Right renal pelvis (tissue), 4 donors: ENCODE measurements around the gene ELAVL3. TPM values are rescaled to one million over a fixed set of nuclear protein-coding genes. Genes with fewer than 3 reads are reported as not detected.
"Not testable (repeated sequence)": the region's sequence is repeated elsewhere in the genome, so short reads cannot be mapped to it uniquely, and the experiment has no call there.

Experiments
- DNase-seq, 4 donors: peaks; one replicate each; pipeline ENCODE4 v3.0.0-alpha.2; 2013; ENCODE audit warnings: low read depth in 4 of 4, low spot score in 3 of 4, missing footprints in 1 of 4
- polyA plus RNA-seq, 4 donors: library from polyadenylated mRNA; unstranded; fragments of 120-200 nt; gene quantifications; one replicate each; pipeline ENCODE4 v1.2.1, GENCODE V29; 2013; ENCODE audit not compliant: insufficient read length in 4 of 4

Gene ELAVL3
- polyA plus RNA-seq, 4 donors = 0.11 to 0.43 (median 0.15) TPM

GRCh38 chr19:11489378-11489777 is 8.5 kb upstream of the ELAVL3 start:
- DNase-seq = no peak

GRCh38 chr19:11486661-11487503 is 6.0 kb upstream of the ELAVL3 start:
- no peak for DNase-seq

- DNase-seq = no peak
Observed at GRCh38 chr19:11485245-11485837, 4.5 kb upstream of the ELAVL3 start.

DNA sequence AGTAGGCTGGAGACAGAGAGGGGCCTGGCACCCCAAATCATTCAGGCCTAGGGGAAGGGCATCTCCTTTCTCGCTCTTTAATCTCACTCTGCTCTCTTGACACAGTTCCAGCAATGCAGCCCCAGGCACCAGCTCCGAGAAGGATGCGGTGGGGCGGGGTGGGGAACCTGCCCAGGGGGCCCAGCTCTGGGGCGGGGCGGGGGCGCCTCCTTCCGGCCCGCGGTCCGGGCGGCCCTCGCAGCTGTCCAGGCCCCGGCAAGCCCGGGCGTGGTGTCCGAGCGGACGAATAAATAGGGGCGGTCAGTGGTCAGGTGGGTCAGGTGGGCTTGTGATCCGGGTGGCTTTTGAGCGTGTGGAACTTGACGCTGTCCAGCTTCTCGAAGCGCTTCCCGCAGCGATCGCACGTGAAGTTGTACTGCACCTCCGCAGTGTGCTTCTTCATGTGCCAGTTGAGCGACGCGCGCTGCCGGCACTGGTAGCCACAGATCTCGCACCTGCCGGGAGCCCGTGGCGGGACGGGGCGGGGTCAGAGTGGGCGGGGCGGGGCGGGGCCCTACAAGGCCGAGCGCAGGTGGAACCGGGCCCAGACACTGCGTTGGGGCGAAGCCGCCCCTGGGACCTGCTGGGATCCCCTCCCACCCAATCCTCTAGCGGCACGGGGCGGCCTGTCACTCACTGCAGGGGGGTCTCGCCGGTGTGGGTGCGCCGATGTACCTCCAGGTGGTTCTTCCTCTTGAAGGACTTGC is 2.7 kb upstream of the ELAVL3 start:
- no peak for DNase-seq

GRCh38 chr19:11482384-11483050 is 1.7 kb upstream of the ELAVL3 start:
- peak; percentile 28 to 63 (median 54) for DNase-seq

DNA sequence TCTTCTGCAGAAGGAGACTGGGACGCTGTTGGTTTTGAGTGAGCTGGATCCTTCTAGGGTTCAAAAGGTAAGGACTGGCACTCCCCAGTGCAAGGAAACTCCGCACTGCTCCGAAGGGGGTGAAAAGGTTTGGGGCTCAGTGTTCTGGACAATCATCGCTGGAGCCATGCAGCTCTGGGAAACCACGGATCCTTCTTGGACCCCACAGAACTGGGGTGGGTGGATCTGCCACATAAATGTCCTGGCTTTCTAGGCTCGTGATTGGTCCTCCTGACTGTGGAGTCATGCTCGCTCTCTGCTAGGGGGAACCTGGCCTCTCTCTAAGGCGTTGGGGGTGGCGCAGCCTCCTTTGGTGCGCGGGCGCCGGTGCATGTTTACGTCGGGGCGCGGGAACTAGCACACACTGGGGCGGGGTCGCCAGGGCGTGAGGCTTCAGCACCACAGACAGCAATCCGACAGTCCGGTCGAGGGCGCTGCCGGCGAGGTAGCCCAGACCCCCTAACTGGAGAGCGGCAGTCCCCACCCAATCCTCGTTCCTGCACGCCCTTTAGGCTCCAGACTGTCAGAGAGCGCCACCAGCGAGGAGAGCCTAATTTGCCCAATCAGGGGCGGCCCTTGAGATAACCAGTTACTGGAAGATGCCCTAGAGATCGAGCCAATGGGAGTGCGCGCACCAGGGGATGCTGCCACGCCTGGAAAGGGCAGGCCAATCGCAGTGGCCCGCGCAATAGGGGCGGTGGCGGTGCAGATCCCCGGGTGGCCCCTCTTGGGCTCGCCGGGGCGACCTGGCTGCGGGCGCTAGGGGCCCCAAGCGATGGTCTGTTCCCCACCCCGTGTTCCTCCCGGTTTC is 913 bp upstream of the ELAVL3 start:
- DNase-seq = no peak

DNA sequence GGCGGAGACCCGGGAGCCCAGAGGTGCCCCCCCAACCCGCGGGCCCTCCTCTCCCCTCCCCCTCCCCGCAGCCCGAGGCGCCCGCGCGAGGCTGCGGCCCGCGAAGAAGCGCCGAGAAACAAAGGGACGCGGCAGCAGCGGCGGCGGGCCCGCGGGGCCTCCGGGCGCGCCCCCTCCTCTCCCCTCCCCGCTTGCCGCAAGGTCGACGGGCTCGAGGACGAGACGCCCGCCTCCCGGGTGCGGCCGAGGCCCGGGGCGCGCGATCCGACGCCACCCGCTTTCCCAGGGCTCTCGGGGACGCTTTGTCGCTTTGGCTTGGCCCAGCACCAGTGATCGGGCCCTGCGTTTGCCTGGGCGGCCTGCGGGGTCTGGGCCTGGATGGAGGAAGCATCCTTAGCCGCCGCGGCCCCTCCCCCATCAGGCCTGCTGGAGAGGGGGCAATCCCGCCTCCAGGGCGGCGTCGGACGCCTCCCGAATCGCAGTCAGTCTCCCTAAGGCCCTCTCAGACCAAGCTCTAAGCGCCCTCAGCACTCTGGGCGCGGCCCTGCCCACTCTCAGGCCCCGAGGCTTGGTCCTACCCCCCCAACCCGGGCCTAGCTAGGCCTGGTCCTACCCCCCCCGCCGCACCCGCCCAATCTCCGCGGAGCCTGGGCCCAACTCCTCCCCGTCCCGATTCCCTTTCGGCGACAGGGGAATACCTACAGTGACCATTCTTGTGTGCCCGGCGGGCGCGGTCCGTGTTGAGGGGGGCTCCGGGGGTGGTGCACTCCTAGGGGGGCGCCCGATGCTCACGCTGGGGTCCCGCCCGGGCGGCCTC is 740 bp downstream of the ELAVL3 start:
- DNase-seq = no peak

DNA sequence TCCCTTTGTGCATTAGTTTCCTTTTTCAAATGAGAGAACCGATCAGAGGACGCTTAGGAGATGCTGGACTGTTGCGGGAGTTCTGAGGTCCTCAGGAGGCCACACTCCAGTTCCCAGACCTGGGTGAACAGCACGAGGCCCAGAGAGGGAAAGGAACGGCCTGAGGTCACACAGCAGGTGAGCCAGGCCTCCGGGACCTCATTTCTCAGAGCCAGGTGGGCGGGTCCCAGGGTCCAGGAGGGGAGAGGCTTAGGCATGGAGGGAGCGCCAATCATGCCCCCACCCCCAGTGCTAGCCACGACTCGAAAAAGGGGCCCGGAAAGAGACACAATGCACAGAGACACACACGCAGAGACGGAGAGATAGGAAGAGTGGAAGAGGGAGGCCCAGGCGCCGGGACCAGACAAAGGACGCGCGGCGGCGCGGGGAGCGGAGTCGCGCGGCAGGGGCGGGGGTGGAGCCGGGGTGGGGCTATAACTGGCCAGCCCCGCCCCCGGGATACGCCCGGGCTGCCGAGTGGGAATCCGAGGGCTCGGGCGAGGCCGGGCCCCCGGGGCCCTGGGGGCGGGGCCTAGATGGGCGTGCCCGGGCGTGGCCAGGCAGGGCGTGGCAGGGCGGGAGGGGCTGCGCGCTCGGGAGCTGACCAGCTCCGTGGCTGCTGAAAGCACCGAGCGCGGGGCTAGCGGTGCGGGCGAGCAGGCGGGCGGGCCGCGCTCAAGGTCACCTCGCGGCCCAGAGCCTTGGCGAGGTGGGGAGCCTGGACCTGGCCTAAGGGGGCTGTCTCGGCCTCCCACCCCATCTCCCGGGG is 1.6 kb downstream of the ELAVL3 start:
- DNase-seq = no peak

DNA sequence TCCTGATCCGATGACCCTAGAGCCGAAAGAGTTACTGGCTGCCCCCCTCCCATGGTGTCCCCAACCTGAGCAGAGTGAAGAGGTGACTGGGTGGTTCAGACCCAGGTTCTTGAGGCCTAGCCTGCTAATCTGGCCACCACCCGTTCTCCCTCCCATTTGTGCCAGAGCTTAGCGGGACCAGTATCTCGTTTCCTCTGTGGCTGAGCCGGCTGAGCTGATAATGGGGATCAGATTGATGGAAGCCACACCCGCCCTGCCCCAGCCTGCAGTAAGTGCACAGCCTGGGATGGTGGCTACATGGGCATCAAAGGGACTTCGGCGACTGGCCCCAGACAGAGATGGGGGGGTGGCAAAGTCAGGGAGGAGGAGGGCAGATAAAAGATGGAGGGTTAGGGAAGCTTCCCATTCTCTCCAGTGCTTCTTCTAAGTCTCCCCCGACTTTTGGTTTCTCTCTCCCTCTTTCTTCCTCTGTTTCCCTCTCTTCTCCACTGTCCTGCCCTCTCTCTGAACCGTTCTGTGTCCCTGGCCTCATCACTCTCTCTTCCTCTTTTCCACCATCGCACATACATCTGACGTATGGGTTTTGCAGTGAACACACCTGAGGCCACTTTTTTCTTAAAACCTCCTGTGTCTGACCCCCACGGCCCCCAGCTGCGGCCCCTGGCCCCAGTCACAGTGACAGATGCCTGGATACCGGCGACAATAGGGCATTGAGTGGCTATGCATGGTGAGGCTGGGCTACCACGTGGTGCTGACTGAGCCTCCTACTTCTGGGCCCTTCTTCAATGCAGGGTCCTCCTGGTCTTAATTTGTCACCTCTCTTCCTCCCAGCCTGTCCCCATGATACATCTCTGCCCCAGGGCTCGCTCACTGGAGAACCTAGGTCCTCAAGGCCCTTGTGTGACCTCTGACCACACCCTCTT is 2.4 kb downstream of the ELAVL3 start:
- no peak for DNase-seq

- no peak for DNase-seq
Observed at GRCh38 chr19:11475861-11476260, 5.0 kb downstream of the ELAVL3 start.

DNA sequence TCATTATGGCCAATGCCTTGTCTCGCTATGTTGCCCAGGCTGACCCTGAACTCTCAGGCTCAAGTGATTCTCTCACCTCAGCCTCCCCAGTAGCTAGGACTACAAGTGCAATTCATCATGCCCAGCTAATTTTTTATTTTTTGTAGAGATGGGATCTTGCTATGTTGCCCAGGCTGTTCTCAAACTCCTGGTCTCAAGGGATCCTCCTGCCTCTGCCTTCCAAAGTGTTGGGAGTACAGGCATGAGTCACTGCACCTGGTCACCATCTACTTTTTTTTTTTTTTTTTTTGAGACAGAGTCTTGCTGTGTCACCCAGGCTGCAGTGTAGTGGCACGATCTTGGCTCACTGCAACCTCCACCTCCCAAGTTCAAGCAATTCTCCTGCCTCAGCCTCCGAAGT is 5.5 kb downstream of the ELAVL3 start:
- DNase-seq = not testable (repeated sequence)

GRCh38 chr19:11473725-11474124 is 7.1 kb downstream of the ELAVL3 start:
- DNase-seq = no peak

GRCh38 chr19:11468266-11468845 is 12.5 kb downstream of the ELAVL3 start:
- DNase-seq = not testable (repeated sequence)

DNA sequence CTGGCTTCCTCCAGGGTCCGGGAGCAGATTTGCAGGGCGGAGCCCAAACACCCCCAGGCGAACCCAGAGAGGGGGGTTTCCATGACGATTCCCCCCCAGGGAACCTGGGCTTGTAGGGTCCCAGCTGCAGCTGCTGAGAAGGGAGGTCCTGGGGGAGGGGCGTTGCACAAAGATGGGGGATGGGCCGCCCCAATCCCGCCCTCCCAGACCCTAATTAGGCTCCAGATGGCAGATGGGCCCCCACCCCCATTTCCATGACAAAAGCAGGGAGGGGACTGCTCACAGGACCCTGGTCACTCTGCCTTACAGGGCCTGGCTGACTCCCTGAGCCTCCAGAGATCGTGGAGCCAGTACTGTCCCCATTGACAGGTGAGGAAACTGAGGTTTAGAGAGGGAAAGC is 15.2 kb downstream of the ELAVL3 start:
- DNase-seq = no peak

DNA sequence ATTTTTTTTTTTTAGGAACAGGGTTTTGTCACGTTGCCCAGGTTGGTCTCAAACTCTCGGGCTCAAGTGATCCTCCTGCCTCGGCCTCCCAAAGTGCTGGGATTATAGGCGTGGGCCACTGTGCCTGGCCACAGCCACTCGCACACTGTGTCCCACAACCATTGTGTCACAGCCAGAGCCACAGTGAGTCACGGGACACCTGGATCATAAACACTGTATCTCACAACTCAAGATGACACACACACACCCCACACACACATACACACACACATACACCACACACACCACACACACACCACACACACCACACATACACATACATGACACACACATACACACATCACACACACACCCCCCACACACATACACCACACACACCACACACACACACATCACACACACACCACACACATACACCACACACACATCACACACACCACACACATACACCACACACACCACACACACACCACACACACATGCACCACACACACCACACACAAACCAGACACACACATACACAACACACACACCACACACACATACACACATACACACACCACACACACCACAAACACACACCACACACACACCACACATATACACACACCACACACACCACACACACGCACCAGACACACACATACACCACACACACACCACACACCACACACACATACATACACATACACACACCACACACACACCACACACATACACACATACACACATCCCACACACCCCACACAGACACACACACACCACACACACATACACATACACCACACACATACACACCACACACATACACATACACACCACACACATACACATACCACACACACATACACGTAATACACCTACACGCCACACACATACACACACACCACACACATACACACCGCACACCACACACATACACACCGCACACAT is 16.2 kb downstream of the ELAVL3 start:
- no peak for DNase-seq

DNA sequence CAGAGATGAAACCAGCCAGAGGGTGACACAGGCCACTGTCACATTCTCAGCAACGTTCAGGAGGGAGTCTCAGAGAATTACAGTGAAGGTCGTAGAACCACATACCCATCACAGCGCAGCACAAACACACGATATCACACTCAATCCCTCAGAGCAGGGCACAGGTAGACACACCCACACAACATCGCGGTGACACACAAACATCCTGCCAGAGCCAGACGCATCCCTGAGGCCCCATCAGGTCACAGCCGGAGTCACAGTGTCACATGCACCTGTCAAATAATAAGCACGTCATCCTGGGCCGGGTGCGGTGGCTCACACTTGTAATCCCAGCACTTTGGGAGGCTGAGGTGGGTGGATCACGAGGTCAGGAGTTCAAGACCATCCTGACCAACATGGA is 17.5 kb downstream of the ELAVL3 start:
- no peak for DNase-seq
